IPS-NIHi7 (cell line): ENCODE data around the gene KMT2E.
"Not testable (repeated sequence)": the region's sequence is repeated elsewhere in the genome, so short reads cannot be mapped to it uniquely, and the experiment has no call there.

ENCODE experiments used
- DNase-seq: peaks from one replicate; pipeline ENCODE4 v3.0.0; 2012; ENCODE audit warnings: mixed read lengths; ENCODE audit errors: extremely low spot score

KMT2E gene, protein sequence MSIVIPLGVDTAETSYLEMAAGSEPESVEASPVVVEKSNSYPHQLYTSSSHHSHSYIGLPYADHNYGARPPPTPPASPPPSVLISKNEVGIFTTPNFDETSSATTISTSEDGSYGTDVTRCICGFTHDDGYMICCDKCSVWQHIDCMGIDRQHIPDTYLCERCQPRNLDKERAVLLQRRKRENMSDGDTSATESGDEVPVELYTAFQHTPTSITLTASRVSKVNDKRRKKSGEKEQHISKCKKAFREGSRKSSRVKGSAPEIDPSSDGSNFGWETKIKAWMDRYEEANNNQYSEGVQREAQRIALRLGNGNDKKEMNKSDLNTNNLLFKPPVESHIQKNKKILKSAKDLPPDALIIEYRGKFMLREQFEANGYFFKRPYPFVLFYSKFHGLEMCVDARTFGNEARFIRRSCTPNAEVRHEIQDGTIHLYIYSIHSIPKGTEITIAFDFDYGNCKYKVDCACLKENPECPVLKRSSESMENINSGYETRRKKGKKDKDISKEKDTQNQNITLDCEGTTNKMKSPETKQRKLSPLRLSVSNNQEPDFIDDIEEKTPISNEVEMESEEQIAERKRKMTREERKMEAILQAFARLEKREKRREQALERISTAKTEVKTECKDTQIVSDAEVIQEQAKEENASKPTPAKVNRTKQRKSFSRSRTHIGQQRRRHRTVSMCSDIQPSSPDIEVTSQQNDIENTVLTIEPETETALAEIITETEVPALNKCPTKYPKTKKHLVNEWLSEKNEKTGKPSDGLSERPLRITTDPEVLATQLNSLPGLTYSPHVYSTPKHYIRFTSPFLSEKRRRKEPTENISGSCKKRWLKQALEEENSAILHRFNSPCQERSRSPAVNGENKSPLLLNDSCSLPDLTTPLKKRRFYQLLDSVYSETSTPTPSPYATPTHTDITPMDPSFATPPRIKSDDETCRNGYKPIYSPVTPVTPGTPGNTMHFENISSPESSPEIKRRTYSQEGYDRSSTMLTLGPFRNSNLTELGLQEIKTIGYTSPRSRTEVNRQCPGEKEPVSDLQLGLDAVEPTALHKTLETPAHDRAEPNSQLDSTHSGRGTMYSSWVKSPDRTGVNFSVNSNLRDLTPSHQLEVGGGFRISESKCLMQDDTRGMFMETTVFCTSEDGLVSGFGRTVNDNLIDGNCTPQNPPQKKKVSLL (N-terminal part only)

DNA sequence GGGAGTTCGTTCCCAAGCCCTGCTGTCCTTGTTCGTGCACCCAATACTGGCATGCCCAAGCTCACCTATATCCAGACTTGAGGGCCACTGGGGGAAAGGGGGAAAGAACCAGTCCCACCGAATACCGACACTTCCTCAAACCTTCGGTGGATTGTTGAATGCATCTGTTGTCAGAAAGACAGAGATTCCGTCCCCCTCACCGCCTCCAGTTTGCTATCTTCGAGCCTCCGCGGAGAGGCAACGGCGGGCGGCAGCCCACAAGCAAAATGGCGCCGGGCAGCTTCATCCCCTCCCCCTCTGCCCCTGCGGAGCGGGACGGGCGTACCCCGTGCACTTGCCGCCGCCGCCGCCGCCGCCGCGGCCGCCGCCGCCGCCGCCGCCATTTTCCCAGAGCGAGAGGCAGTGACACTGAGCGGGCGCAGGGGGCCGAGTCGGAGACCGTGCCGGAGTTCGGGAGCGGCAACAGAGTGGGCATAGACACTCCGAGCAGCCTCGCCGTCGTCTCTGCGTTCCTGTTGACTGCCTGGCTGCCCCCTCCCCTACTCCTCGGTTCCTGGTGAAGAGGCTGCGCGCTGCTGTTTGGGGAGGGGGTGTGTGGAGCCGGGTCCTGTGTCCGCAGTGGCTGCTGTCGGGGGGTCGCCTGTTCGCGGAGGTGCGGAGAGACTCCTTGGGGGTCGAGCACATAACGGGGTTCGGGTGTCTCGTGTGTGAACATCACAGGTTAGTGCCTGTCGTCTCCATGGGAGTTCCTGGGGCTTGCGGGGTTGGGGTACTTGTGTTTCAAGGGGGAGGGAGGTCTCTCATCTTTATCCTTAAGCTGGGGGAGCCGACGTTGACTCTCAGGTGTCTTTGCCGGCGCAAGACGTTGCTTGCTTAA lies at the start of gene KMT2E:
TSS of gene KMT2E (plus strand) at position 390 of the 877 bp plus-strand sequence. CDS start 26,748 bp downstream, outside the sequence.
- peak; percentile 73 for DNase-seq

DNA sequence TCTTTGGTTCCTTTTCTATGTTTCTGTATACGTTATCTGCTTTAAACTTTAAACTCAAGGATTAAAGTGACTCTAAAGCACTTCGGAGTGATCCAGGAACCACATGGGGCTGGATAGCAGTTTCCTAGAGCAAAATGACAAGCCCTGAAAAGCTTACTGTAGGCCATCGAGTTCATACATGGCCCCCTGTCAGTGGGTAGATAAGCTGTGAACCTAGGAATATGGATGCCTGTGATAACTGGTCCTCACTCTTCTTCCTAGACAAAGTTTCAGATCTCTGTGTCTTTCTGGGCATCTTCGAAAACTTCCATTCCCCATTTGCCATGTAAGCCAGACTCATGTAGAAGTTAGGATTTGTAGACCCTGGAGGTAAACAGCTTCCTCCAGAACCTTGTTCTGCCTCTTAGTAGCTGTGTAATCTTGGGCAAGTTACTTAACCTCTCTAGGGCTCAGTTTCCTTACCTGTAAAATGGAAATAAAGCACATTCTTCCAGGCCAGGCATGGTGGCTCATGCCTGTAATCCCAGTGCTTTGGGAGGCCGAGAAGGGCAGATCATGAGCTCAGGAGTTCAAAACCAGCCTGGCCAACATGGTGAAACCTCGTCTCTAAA lies 49.3 kb upstream of the KMT2E start:
- no peak for DNase-seq

DNA sequence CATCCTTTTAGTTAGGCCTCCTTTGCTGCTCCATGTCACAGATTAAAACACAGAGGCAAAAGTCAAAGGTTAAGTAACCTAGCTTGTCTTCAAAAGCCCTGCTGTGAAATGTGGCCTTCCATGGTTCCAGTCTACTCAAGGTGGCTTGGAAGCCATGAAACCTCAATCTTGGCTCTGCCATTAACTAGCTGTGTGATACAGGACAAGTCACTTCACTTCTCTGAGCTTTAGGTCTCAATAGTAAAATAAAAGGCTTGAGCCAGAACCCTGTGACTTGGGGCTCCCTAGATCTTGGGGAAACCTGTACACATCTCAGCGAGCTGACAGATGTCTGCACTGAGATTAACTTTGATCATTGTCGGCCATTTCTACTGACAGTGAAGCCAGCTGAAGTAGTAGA lies 48.0 kb upstream of the KMT2E start:
- DNase-seq: no peak

DNA sequence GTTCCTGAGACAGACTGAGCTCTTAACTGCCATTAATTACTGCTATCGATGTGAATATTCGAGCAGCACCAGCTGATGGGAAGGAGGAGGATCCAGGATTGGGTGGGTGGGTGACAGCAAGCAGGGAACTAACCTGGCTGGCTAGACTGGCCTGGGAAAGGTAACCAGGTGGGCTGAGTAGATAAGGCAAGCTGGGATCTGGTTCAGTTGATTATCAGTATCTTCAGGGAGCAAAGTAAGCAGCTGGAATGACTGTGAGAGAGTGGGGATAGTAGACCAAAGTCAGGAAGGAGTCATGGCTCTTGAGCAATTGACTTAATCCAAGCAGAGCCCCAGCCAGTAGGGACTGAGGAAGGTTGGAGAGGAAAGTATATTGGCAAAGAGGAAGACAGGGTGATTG lies 46.9 kb upstream of the KMT2E start:
- DNase-seq: no peak

DNA sequence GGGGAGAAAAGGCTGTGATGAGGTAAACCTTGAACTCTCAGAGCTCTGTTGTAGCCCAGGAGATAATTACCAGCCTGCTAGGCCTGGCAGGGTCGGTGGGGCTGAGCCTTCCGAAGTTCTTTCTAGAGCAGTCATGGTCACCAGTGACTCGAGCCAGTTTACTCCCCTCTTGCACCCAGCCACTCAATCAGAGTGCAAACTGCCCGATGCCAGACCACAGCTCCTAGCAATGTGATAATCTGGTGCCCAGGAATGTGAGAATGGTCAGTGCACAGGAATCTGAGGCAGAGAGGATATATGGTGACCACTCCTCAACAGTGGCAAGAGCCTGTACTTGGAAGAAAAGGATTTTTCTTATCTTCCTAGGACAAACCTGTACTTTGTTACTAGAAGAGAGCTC lies 46.4 kb upstream of the KMT2E start:
- DNase-seq: no peak

DNA sequence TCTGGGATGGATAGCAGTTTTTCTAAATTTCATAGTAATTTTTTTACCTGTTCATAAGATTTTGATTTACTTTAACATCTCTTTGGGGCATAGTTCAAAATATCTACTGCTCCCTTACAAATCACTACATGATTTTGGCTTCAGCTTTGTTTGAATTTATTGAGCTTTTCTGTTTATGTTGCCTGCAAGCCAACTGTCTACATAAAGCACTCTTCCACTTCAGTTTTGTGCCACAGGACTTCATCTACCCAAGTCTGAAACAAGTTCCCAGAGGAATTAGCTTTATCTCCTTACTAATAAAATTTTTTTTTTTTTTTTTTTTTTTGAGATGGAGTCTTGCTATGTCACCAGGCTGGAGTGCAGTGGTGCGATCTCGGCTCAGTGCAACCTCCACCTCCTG lies 45.4 kb upstream of the KMT2E start:
- no peak for DNase-seq

DNA sequence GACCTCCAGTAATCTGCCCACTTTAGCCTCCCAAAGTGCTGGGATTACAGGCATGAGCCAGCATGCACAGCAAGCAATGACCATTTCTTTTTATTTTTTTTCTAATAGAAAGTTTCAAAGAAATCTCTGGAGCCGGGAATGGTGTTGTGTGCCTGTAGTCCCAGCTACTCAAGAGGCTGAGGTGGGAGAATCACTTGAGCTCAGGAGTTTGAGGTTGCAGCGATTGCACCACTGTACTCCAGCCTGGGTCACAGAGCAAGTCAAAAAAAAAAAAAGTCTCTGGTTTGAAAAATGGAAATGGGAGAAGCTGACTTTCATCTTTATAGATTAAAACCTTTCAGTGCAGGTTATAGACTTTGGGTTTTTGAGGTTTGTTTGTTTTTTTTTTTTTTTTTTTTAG lies 44.8 kb upstream of the KMT2E start:
- DNase-seq: no peak

DNA sequence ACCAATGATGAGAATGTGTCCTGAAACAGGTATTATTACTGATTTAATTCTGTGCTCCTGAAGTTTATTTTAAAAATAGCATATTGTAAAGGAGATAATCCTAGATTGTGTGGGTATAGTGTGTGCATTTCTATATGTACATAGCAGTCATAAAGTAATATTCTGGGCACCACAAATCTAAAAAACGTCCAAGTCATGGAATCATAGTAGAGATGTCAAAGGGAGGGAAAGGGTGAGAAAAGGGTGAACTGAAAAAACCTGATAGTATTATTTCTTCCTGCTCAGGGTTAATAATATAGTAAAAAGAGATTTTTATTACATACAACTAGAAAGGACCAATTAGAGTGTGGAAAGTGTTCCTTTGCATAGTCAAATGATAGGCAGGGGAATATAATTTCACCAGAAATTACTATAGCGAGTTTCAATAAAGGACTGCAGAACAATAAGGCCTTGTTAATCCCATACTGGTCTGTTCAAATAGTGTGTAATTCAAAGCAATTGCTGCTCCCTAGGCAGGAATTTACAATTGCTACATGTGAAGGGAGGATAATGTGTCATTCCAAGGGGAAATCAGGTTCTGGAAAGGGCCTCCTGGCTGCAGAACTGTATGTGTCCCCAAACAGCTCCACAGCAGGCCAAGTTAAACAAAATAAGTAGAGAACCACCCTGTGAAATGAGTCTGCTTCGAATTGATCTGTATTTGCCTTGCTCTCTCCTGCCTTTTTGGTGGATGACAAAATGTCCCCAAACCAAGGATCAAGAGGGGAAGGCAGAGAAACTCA lies 42.5 kb upstream of the KMT2E start:
- no peak for DNase-seq

DNA sequence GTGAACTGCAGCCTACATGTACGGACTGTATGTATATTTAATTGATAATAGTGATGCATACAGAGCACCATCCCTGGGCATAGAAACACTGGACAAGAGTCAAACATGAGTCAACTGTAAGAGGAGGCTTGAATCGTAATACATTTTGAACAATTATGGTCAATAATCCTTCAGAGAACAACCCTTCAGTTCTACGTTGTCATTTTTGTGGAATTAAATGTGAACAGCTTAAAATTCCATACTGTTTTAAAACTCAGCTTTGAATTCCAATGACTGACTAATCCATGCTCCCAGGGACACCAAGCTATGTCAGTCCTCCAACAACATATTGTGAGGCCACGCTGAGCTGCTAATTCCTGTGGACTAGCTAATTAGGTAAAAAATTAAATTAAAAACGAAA lies 41.5 kb upstream of the KMT2E start:
- no peak for DNase-seq

DNA sequence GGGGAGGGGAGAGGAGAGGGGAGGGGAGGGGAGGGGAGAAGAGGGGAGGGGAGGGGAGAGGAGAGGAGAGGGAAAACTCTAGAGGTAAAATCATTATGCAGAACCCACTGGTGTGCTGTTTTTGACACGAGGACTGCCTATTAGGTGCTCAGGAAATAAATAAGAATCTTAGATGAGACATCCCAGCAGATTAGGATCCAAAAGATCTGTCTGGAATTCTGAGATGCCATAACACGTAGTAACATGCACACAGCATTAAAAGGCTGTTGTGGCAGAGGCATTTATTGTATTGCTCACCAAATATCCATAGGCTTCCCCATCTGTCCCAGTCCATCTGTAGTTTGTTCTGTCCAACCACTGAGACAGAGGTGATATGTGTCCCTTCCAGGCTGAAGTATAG lies 40.8 kb upstream of the KMT2E start:
- no peak for DNase-seq

DNA sequence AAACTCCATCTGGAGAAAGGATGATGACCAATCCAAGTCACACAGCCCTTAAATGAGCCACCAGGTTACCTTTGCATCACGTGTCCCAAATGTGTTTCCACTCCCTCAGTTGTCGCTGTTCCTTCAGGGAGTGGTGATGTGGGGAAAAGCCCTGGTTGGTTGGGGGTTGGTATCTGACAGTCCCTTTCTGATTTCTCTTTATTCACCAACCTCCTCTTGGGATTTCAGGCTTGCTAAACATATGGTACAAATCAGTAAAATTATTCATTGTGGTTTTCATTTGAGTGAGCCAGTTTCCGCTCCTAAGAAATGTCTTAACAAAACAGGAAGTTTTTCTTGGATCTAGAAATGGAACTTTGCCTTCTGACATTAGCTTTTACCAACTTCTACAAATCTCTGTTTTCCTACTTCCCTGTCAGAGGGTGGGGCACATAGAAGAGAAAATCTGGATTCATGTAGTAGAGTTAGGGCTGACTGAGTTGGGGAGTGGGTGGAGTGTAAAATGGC lies 40.0 kb upstream of the KMT2E start:
- no peak for DNase-seq

DNA sequence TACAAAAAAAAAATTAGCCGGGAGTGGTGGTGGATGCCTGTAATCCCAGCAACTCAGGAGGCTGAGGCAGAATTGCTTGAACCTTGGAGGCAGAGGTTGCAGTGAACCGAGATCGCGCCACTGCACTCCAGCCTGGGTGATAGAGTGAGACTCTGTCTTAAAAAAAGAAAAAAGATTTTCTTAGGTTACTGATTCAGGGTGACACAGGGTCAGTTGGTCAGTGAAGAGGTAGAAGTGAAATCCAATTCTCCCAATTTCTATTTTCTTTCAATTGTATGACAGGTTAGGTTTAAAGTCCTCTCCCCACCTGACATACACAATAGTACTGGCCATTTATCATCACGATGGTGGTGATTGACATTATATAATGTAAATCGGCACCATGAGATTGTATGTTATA lies 38.5 kb upstream of the KMT2E start:
- DNase-seq: not testable (repeated sequence)

DNA sequence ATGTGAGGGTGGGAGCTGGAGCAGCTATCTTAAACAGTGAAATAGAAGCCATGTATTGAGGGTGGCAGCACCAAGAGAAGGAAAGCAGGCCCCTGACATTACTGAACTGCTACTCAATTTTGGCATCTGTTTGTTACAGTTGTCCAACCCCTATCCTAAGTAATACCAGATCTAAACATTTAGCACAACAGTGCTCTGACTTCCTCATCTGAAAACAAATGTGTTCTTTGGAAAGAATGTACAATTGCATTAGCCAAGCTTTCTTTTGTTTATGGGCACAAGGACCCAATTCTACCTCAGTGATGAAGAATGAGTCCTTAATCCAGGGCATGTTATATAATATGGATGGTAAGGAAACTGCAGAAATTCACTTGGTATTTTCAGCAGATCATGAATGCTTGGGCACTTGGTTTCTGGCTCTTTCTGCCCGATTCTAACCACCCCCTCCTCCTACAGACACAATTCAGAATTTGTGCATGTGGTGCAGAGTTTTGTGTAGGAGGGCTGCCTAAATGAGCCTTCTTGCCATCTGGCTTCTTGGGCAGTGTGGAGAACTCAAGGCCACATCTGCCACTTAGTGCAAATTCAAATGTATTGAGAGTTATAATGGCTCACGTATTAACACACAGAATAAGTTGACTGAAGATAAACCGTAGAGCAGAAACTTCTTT lies 36.9 kb upstream of the KMT2E start:
- no peak for DNase-seq

DNA sequence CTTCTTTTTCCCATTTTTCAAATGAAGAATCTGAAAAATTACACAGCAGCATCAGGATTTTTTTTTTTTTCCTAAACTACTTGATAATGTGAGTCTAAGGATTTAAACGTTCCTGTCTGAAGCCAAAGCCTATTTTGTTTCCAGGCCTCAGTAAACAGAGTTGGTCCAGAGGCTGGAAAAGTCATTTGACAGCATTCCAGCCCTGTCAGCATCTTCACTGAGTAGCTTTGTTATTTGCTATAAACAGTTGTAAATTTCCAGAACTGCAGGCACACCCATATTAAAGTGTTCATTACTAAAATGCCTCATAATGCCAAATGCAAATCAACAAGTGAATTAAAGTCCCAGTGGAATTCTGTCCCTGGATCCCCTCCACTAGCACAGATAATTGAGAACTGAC lies 35.5 kb upstream of the KMT2E start:
- DNase-seq: no peak

DNA sequence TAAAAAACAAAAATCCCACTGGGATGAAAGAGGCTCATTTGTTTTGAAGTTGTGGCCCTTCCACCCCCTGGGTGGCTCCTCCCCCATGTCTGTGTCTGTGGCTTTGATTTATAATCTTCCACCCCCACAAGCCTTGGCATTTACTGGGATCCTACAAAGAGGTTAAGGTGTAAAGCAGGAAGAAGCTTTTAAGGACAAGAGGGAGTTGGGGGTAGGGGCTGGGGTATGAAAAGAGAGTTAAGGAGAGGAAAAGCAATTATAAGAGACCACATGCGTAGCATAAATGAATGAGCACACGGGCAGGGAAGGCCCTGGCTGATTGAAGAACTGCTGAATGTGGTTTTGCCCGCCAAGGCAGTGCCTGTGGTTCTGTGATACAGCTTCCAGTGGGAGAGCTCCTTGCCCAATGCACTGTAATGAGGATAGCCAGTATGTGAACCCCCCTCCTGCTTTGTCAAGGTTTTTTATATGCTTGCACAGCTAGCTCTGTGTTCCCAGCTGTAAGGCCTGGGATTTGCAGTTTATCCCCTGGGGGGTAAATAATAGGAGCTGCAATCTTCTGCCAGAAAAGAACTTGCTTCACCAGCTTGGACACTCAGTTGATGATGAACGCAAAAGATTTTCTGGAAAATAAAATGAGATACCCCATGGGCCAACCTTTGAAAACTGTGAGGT lies 34.7 kb upstream of the KMT2E start:
- peak; percentile 63 for DNase-seq

DNA sequence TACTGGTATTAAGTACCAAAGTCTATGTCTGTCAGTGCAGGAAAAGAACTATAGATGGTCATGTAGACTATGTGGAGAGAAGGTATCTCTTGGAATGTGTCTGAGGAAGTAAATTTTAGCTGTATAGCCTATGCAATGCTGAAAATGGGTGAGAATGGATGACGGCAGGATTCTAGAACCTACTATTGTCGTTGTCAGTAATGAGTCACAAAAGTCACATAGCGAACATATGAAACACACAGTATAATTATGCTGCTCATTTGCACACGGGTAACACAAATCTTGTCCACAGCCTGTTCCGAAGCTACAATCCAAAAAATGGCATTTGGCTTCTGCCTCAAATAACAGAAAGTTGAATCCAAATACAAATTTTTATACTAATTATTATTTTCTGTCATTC lies 33.6 kb upstream of the KMT2E start:
- no peak for DNase-seq

DNA sequence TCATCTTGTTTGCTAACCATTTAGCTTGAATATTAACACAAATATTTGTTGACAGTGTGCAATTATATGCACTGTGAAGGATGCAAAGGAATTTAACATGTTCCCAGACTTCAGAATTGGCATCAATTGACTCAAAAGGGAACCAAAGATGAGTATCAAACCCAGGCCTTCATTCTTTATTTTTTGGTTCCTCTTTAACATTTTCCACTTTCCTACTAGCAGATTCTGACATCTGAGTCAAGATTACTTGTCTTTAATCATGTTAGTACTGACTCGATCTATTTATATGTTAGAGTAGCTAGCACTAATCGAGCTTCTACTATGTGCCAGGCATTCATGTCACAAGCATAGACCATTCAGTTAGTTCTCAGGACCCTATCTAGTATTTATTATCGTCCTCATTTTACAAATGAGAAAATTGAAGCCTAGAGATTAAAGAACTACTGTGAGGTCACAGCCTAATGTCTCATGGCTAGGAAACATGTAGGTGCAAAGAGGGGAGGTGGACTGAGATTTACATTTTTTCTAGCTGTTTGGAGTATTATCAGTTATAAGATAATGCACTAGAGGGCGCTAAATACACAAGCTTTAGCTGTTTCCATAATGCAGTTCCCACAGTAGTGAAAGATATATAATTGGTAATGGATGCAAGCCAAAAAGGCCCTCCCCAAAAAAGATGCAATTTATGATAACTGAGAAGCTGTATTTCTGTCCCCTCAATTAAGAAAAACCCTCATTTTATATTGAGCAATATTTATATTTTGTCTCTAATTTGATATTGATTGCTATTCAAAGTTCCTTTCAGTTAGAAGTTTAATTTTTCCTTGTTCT lies 32.9 kb upstream of the KMT2E start:
- DNase-seq: peak; percentile 39

DNA sequence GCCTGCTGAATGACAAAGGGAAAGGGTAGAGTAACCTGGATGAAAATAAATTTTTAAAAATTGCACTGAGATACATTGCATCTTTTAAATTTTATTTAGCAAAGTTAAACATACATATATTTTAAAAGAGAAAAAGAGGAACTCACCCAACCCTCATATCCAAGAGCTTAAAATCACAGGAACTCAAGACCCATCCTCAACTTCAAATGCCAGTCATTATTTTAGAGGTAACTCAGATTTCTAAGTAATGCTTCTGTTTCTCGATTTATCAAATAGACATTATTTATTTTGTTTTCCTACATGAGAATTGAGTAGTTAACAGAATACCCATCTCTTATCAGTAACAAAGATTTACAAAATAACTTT lies 32.4 kb upstream of the KMT2E start:
- no peak for DNase-seq
